HL-60 (cell line): ENCODE measurements around the gene VRK3.

Experiments
- DNase-seq, 2 experiments: peaks; one replicate each; pipeline ENCODE4 v3.0.0-alpha.2; 2010 to 2020; ENCODE audit warnings: low read depth in 1 of 2, low spot score in 1 of 2
- H3K27ac ChIP-seq: fragments of 250-450 bp; sonication (Bioruptor Pico); replicated peaks from 2 replicates; pipeline ENCODE4 v1.5.1; 2020; ENCODE audit warnings: mild to moderate bottlenecking, moderate library complexity
- H3K27me3 ChIP-seq: fragments of 250-450 bp; sonication (Bioruptor Pico); 2 replicates; pipeline ENCODE4 v1.5.1; 2021; ENCODE audit warnings: mild to moderate bottlenecking, moderate library complexity; ENCODE audit not compliant: insufficient read depth, poor library complexity, severe bottlenecking
- H3K4me3 ChIP-seq: replicated peaks from 2 replicates; pipeline ENCODE4 v1.5.1; 2011; ENCODE audit warnings: mild to moderate bottlenecking, control low read depth, low read length; ENCODE audit not compliant: insufficient read depth
- GABPA ChIP-seq: IDR thresholded peaks from 2 replicates; pipeline ENCODE4 v1.6.1; 2012; ENCODE audit warnings: low read depth
- POLR2AphosphoS5 ChIP-seq: IDR thresholded peaks from 2 replicates; pipeline ENCODE4 v1.6.1; 2012; ENCODE audit warnings: low read depth
- SPI1 ChIP-seq: IDR thresholded peaks from 2 replicates; pipeline ENCODE4 v1.6.1; 2012; ENCODE audit warnings: low read depth, mild to moderate bottlenecking, borderline replicate concordance
- TF ChIP-seq, protein P1 (sequence below): IDR thresholded peaks from one replicate; pipeline ENCODE4 v1.5.1; 2011; ENCODE audit warnings: low read length, control low read depth, inconsistent platforms; ENCODE audit not compliant: insufficient read depth
- TF ChIP-seq, protein P2 (sequence below): IDR thresholded peaks from 2 replicates; pipeline ENCODE4 v1.6.1; 2012; ENCODE audit warnings: low read depth; ENCODE audit not compliant: insufficient replicate concordance

The VRK3 gene

DNA sequence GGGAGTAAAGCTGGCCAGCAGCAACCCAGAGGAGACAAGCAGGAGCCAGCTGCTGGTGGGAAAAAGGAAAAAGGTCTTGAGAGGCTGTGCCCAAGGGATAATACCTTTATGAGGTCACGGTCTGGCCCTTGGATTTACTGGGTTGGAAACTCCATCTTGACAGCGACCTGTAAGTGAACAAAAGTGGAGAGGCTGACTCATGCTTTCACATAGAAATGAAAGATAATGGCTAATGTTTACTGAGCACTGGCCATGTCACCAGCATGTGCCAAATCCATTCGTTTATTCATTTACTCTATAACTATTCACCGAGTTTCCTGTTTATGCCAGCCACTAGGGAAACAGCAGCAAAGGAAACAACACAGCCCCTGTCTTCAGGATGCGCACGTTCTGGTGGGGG lies 4.7 kb downstream of the VRK3 start:
- no peak for DNase-seq
- Histone ChIP-seq H3K27me3 (no peaks in the 10 kb centered on the region), H3K27ac (no peak overlapping the region), H3K4me3 (no peak overlapping the region)
- TF ChIP-seq, protein P1, sequence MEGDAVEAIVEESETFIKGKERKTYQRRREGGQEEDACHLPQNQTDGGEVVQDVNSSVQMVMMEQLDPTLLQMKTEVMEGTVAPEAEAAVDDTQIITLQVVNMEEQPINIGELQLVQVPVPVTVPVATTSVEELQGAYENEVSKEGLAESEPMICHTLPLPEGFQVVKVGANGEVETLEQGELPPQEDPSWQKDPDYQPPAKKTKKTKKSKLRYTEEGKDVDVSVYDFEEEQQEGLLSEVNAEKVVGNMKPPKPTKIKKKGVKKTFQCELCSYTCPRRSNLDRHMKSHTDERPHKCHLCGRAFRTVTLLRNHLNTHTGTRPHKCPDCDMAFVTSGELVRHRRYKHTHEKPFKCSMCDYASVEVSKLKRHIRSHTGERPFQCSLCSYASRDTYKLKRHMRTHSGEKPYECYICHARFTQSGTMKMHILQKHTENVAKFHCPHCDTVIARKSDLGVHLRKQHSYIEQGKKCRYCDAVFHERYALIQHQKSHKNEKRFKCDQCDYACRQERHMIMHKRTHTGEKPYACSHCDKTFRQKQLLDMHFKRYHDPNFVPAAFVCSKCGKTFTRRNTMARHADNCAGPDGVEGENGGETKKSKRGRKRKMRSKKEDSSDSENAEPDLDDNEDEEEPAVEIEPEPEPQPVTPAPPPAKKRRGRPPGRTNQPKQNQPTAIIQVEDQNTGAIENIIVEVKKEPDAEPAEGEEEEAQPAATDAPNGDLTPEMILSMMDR = no peak
- TF ChIP-seq POLR2AphosphoS5 (no peak), GABPA (no peak), SPI1 (no peak)
- TF ChIP-seq, protein P2, sequence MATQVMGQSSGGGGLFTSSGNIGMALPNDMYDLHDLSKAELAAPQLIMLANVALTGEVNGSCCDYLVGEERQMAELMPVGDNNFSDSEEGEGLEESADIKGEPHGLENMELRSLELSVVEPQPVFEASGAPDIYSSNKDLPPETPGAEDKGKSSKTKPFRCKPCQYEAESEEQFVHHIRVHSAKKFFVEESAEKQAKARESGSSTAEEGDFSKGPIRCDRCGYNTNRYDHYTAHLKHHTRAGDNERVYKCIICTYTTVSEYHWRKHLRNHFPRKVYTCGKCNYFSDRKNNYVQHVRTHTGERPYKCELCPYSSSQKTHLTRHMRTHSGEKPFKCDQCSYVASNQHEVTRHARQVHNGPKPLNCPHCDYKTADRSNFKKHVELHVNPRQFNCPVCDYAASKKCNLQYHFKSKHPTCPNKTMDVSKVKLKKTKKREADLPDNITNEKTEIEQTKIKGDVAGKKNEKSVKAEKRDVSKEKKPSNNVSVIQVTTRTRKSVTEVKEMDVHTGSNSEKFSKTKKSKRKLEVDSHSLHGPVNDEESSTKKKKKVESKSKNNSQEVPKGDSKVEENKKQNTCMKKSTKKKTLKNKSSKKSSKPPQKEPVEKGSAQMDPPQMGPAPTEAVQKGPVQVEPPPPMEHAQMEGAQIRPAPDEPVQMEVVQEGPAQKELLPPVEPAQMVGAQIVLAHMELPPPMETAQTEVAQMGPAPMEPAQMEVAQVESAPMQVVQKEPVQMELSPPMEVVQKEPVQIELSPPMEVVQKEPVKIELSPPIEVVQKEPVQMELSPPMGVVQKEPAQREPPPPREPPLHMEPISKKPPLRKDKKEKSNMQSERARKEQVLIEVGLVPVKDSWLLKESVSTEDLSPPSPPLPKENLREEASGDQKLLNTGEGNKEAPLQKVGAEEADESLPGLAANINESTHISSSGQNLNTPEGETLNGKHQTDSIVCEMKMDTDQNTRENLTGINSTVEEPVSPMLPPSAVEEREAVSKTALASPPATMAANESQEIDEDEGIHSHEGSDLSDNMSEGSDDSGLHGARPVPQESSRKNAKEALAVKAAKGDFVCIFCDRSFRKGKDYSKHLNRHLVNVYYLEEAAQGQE = no peak

DNA sequence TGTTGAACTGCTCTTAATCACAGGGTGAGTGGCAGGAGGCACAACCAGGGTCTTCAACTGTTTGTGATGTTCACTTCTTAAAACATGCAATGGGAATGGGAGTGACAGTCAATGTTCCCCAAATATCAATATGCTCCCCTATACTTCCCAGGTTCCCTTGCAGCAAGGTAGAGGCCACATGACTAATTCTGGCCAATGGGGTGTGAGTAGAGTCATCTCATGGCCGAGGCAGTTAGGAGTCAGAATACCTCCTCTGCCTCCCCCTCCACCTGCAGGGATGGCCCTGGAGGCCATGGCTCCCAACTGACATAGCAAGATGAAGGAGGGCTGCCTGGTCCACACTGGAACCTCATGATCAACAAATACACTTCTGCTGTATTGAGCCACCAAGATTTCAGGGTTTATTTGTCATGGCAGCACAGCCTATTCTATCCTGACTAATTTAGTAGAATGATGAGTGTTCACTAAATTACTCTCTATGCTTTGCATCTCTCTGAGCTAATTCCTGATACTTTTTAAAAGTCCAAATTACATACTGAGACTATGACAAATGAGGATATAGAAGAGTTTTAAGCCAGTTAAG lies 8.9 kb downstream of the VRK3 start:
- TF ChIP-seq SPI1 (no peak), GABPA (no peak)
- TF ChIP-seq, protein P2 = no peak
- TF ChIP-seq, protein P1 = no peak
- no peak overlapping the region for H3K27ac ChIP-seq
- no peaks in the 10 kb centered on the region for H3K27me3 ChIP-seq
- DNase-seq = no peak
- no peak overlapping the region for H3K4me3 ChIP-seq

DNA sequence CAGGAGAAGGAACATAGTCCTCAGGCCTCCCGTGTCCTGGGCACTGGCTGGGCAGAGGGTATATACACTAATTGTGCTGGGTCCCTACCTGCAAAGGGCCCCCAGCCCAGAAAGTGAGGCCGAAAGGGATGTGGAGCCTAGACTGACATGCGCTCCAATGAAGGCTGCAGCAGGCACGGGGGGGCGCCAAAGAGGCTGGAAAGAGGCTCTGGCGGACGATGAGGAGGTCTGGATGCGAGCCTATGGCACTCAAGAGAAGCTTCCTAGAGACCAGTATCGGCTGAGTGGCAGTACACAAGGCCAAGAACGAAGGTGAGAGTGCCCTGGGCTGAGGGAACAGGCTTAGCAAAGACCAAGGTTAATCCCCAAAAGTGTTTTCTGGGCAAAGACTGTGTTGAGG lies 16.6 kb downstream of the VRK3 start:
- DNase-seq = peak in 1 of 2 experiments; percentile 18
- no peaks in the 10 kb centered on the region for H3K27me3 ChIP-seq
- H3K4me3 ChIP-seq = no peak overlapping the region
- TF ChIP-seq SPI1 (no peak), POLR2AphosphoS5 (no peak), GABPA (no peak)
- TF ChIP-seq, protein P2 = no peak
- TF ChIP-seq, protein P1 = no peak
- no peak overlapping the region for H3K27ac ChIP-seq
